Measurements from ENCODE around the gene MAML2. TPM values are rescaled to one million over a fixed set of nuclear protein-coding genes. Genes with fewer than 3 reads are reported as not detected.

Gene MAML2
- total and polyA plus RNA-seq, 9 of the 15 experiments (the other 6 are each of a cell fraction or from before 2014, with no cell fraction given): 0.79 to 6.8 (median 4.8) TPM

- TF ChIP-seq ZNF740 (CRISPR knock-in tag; IDR thresholded peaks at IDR 0.05) (no peak), ZNF740 (tag; IDR thresholded peaks at IDR 0.05) (peak in 1 of 2 experiments; percentile 63; a peak in 1 of 4 replicates), JUND (IDR thresholded peaks at IDR 0.05; ENCODE audit: borderline replicate concordance, low read depth, low read length) (no peak), JUND (tag; IDR thresholded peaks at IDR 0.05; ENCODE audit: borderline replicate concordance, low read depth, low read length) (no peak), ZBTB9 (CRISPR knock-in tag; IDR thresholded peaks at IDR 0.05) (no peak), ZNF282 (CRISPR knock-in tag; IDR thresholded peaks at IDR 0.05) (no peak), ZNF175 (CRISPR knock-in tag; IDR thresholded peaks at IDR 0.05; ENCODE audit: low read depth) (no peak), UBTF (IDR thresholded peaks at IDR 0.05; ENCODE audit: borderline replicate concordance in 1 of 2, low read depth in 2 of 2, low read length in 2 of 2) (no peak), SMAD4 (CRISPR knock-in tag; conservative IDR thresholded peaks at IDR 0.05) (no peak), GATA2 (CRISPR knock-in tag; IDR thresholded peaks at IDR 0.05) (no peak), NCOA1 (IDR thresholded peaks at IDR 0.05; ENCODE audit: low read depth) (no peak), MTA2 (IDR thresholded peaks at IDR 0.05; ENCODE audit: low read depth) (no peak), MBD1 (CRISPR knock-in tag; IDR thresholded peaks at IDR 0.05) (no peak), FOXM1 (IDR thresholded peaks at IDR 0.05; ENCODE audit: low read depth) (no peak), FOXM1 (CRISPR knock-in tag; IDR thresholded peaks at IDR 0.05; ENCODE audit: low read depth) (no peak), RBFOX2 (IDR thresholded peaks at IDR 0.05; ENCODE audit: low read depth, low read length) (no peak), ZNF311 (CRISPR knock-in tag; IDR thresholded peaks at IDR 0.05) (0 out of 2 replicates have a peak, but pooled peaks have one; percentile 28), ZNF592 (IDR thresholded peaks at IDR 0.05) (peak; percentile 64)
Measured at GRCh38 chr11:96321091-96321490, 21.9 kb downstream of the MAML2 start (continued).

All from K562 (cell line).